ENCODE results near the gene UNC119.

The UNC119 gene

DNA sequence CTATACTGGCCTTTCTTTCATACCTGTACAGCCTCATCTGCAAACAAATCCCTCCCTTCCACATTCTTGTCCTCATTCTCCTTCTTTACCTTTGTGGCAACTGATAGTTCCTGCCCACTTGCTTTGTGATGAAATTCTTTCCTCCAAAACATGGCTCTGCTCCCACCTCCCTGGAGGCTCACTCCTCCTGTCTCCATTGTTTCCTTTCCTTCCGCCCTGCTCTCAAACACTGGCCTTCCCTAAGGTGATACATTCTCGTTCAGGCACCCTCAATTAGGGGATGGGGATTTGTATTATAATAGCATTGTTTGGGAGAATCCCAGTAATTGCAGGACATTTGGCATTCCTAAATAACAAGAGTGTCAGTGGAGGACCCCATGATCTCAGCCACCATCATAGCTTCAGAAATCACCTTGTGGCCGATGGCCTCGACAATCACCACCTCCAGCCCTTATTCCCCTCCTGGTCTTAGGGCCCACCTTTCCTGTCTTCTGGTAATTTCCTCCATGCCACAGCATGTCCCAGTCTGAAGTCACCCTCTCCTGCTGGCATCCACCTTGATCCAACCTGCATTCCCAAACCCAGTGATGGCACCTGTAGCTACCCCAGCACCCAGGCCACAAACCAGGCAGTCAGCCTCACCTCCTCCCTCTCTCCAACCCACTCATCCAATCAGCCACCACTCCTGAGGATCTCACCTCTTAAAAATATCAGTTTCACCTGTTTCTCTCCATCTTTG is 7.9 kb downstream of the UNC119 start:
- H3K36me3 ChIP-seq (ENCODE audit: insufficient read depth, low read length), result no peaks in the 10 kb centered on the region; the same call in 1 of the 2 replicates
- H3K9ac ChIP-seq (ENCODE audit: insufficient read length), result no peak overlapping the region
- no peaks in the 10 kb centered on the region for H3K9me3 ChIP-seq (ENCODE audit: low read depth, low read length)
- H3K4me3 ChIP-seq, result no peak overlapping the region
- H3K27ac ChIP-seq, result no peak overlapping the region
- DNase-seq (ENCODE audit: low read depth, low spot score), result no peak
- TF ChIP-seq POLR2AphosphoS5 (IDR thresholded peaks at IDR 0.05; ENCODE audit: borderline replicate concordance, low read depth, low read length) (no peak), FOXP2 (optimal IDR thresholded peaks at IDR 0.05; ENCODE audit: control extremely low read depth, extremely low read length, insufficient read depth) (no peak), EZH2 (IDR thresholded peaks at IDR 0.05) (no peak)

DNA sequence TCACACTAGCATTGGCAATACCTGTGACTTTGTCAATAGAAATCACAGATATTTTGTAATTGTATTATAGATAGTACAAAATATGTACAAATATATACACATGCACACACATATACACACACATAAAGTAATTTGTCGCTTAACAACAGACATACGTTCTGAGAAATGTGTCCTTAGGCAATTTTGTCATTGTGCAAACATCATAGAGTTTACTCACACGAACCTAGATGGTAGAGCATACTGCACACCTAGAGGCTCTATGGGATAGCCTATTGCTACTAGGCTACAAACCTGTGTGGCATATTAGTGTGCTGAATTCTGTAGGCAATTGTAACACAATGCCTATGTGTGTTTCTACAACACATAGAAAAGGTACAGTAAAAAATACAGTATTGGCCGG is 11.0 kb downstream of the UNC119 start:
- Histone ChIP-seq H3K36me3 (ENCODE audit: insufficient read depth, low read length) (no peaks in the 10 kb centered on the region), H3K9me3 (ENCODE audit: low read depth, low read length) (no peaks in the 10 kb centered on the region)

DNA sequence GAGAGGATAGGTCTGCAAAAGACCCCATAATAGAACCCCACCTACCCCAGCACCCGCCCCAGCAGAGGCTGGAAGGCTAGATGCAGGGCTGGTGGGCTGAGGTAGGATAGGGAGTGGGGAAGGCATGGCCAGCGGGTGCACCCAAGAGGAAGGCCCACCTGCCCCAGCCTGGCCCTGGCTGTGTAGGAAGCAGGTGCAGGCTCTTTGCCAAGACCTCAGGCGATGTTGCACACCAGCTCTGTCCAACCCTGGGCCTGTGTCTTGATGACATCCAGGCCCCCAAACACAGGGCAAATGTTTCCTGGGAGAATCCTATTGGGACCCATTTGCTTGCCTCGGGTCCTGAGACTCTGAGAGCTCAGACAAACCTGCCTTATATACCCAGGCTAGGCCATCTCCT is 12.2 kb downstream of the UNC119 start:
- H3K9ac ChIP-seq (ENCODE audit: insufficient read length), result no peak overlapping the region
- DNase-seq (ENCODE audit: low read depth, low spot score), result no peak
- H3K9me3 ChIP-seq (ENCODE audit: low read depth, low read length), result no peaks in the 10 kb centered on the region
- no peak overlapping the region for H3K27ac ChIP-seq
- no peak overlapping the region for H3K4me3 ChIP-seq
- TF ChIP-seq POLR2AphosphoS5 (IDR thresholded peaks at IDR 0.05; ENCODE audit: borderline replicate concordance, low read depth, low read length) (no peak), EZH2 (IDR thresholded peaks at IDR 0.05) (no peak), FOXP2 (optimal IDR thresholded peaks at IDR 0.05; ENCODE audit: control extremely low read depth, extremely low read length, insufficient read depth) (no peak)
- H3K36me3 ChIP-seq (ENCODE audit: insufficient read depth, low read length), result no peaks in the 10 kb centered on the region

More for the DNA sequence above, 11.0 kb downstream of the UNC119 start:
- Histone ChIP-seq H3K9ac (ENCODE audit: insufficient read length) (no peak overlapping the region), H3K27ac (no peak overlapping the region), H3K4me3 (no peak overlapping the region)
- TF ChIP-seq FOXP2 (optimal IDR thresholded peaks at IDR 0.05; ENCODE audit: control extremely low read depth, extremely low read length, insufficient read depth) (no peak), POLR2AphosphoS5 (IDR thresholded peaks at IDR 0.05; ENCODE audit: borderline replicate concordance, low read depth, low read length) (no peak), EZH2 (IDR thresholded peaks at IDR 0.05) (no peak)
- DNase-seq (ENCODE audit: low read depth, low spot score), result no peak

DNA sequence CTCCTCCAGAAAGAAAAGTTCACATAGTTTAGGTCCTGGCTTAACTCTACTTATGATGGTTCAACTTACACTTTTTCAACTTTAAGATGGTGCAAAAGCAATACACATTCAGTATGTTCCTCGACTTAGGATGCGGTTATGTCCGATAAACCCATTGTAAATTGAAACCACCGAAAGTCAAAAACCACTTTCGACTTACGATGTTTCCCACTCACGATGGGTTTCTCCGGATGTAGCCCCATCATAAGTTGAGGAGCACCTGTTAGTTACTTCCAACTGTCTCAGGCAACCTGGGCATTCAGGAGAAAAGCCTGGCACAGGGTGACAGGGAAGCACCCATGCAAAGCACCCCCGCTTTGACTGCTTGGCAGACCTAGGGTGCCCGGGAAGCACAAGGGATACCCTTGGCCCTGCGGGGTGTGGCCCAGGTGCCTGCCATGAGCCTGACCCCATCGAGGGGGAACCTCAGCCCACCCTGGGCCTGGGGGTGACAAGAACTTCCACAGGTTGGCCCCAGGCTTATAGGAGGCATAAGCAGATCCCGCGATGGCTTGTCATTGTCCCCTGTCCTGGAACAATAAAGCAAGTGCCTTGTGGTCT is 14.0 kb downstream of the UNC119 start:
- DNase-seq (ENCODE audit: low read depth, low spot score), result no peak
- Histone ChIP-seq H3K9me3 (ENCODE audit: low read depth, low read length) (no peaks in the 10 kb centered on the region), H3K9ac (ENCODE audit: insufficient read length) (no peak overlapping the region), H3K4me3 (no peak overlapping the region), H3K27ac (no peak overlapping the region), H3K36me3 (ENCODE audit: insufficient read depth, low read length) (no peaks in the 10 kb centered on the region)
- TF ChIP-seq POLR2AphosphoS5 (IDR thresholded peaks at IDR 0.05; ENCODE audit: borderline replicate concordance, low read depth, low read length), result no peak
- no peak for TF ChIP-seq FOXP2 (optimal IDR thresholded peaks at IDR 0.05; ENCODE audit: control extremely low read depth, extremely low read length, insufficient read depth)
- TF ChIP-seq EZH2 (IDR thresholded peaks at IDR 0.05), result no peak

DNA sequence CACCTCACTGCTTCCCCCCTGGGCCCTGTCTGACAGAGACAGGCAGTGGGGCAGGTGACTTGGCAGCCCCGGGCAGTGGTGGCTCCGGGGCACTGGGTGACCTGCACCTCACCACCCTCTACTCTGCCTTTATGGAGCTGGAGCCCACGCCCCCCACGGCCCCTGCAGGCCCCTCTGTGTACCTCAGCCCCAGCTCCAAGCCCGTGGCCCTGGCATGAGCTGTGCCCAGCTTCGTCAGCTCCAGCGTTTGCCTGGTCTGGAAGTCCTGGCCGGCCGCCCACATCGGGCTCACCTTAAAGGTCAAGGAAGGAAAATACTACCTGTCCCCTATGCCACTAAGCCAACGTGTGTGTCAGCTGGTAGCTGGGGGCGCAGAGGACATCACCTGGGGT is 15.2 kb downstream of the UNC119 start:
- H3K9ac ChIP-seq (ENCODE audit: insufficient read length), result no peak overlapping the region
- no peaks in the 10 kb centered on the region for H3K9me3 ChIP-seq (ENCODE audit: low read depth, low read length)
- no peak overlapping the region for H3K27ac ChIP-seq
- TF ChIP-seq EZH2 (IDR thresholded peaks at IDR 0.05) (no peak), FOXP2 (optimal IDR thresholded peaks at IDR 0.05; ENCODE audit: control extremely low read depth, extremely low read length, insufficient read depth) (no peak), POLR2AphosphoS5 (IDR thresholded peaks at IDR 0.05; ENCODE audit: borderline replicate concordance, low read depth, low read length) (no peak)
- H3K36me3 ChIP-seq (ENCODE audit: insufficient read depth, low read length), result no peaks in the 10 kb centered on the region
- DNase-seq (ENCODE audit: low read depth, low spot score), result no peak
- H3K4me3 ChIP-seq, result no peak overlapping the region

DNA sequence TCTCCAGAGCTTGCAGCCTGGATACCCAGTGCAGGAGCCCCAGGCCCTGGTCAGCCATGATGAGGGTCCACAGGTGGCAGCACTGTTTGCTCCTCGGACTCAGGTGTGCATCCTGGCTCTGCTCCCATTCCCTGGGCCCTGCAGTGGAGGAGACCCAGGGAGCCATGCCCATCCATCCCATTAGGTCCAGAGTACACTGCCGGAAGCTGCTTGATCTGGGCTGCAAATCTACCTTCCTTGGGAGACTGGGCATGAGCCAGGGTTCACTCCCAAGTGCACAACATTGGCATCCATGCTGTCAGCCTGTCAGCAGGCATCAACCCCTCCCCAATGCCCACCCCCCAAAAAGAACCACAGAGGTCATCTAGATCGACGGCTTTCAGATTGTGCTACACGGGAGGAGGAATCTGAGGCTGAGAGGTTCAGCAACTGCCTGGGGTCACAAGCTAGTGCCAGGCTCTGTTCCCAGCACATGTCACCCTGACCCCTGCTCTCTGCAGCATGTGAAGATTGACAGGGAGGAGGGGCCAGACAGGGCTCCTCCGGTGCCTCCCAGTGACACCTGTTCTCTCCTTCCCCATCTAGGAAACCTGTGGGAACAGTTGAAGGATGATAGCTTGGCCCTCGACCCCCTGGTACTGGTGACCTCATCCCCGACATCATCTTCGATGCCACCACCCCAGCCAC is 15.7 kb downstream of the UNC119 start:
- DNase-seq (ENCODE audit: low read depth, low spot score), result no peak
- H3K9me3 ChIP-seq (ENCODE audit: low read depth, low read length), result no peaks in the 10 kb centered on the region
- H3K4me3 ChIP-seq, result no peak overlapping the region
- TF ChIP-seq FOXP2 (optimal IDR thresholded peaks at IDR 0.05; ENCODE audit: control extremely low read depth, extremely low read length, insufficient read depth), result no peak
- TF ChIP-seq EZH2 (IDR thresholded peaks at IDR 0.05), result no peak
- no peak for TF ChIP-seq POLR2AphosphoS5 (IDR thresholded peaks at IDR 0.05; ENCODE audit: borderline replicate concordance, low read depth, low read length)
- H3K36me3 ChIP-seq (ENCODE audit: insufficient read depth, low read length), result no peaks in the 10 kb centered on the region
- H3K27ac ChIP-seq, result no peak overlapping the region
- H3K9ac ChIP-seq (ENCODE audit: insufficient read length), result no peak overlapping the region

DNA sequence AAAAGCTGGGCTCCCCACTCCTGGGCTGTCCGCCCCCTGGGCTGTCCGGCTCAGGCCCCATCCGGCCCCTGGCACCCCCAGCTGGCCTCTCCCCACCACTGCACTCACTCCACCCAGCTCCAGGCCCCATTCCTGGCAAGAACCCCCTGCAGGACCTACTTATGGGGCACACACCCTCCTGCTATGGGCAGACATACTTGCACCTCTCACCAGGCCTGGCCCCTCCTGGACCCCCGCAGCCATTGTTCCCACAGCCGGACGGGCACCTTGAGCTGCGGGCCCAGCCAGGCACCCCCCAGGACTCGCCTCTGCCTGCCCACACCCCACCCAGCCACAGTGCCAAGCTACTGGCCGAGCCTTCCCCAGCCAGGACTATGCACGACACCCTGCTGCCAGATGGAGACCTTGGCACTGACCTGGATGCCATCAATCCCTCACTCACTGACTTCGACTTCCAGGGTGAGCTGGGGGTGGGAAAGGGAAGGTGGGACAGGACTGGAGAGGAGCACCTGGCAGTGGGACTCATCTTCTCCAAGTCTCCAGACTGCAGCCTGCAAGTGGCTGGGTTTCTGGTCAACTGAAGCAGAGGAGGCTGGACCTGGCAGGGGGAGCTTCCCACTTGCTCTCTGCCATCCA is 17.6 kb downstream of the UNC119 start:
- no peak overlapping the region for H3K4me3 ChIP-seq
- TF ChIP-seq FOXP2 (optimal IDR thresholded peaks at IDR 0.05; ENCODE audit: control extremely low read depth, extremely low read length, insufficient read depth) (no peak), EZH2 (IDR thresholded peaks at IDR 0.05) (no peak), POLR2AphosphoS5 (IDR thresholded peaks at IDR 0.05; ENCODE audit: borderline replicate concordance, low read depth, low read length) (no peak)
- no peak for DNase-seq (ENCODE audit: low read depth, low spot score)
- H3K27ac ChIP-seq, result no peak overlapping the region
- H3K9ac ChIP-seq (ENCODE audit: insufficient read length), result no peak overlapping the region
- no peaks in the 10 kb centered on the region for H3K9me3 ChIP-seq (ENCODE audit: low read depth, low read length)
- H3K36me3 ChIP-seq (ENCODE audit: insufficient read depth, low read length), result no peaks in the 10 kb centered on the region

Measured in SK-N-MC (cell line).